Measurements from ENCODE around the gene ZNRF2. TPM values are rescaled to one million over a fixed set of nuclear protein-coding genes. Genes with fewer than 3 reads are reported as not detected.

The ZNRF2 gene
- total RNA-seq, 4 donors from 2014 or later = 9.6 to 19.3 (median 17.4) TPM

GRCh38 chr7:30304177-30304884 lies 19.9 kb downstream of the ZNRF2 start:
- no peak for DNase-seq
- H3K27me3 ChIP-seq = no peaks in the 10 kb centered on the region
- no peak overlapping the region for H3K4me3 ChIP-seq
- intact Hi-C loops (cut with DNase I; ENCODE audit: low total_unique reads) = loop anchor here (5.0 kb wide), 1 partner anchor 38 kb away; no protein-coding TSS in a partner anchor
- in situ Hi-C loops (cut with MboI; ENCODE audit: low sequenced_read_pairs in 4 of 4) = no loop called here
- TF ChIP-seq POLR2A (IDR thresholded peaks at IDR 0.05) = no peak
- no peak for TF ChIP-seq CTCF (IDR thresholded peaks at IDR 0.05 in 4 of 5, conservative IDR thresholded peaks at IDR 0.05 in 1 of 5)
- H3K4me1 ChIP-seq = peaks cover 47 to 53% of the 10 kb centered on the region in 2 donors
- H3K9me3 ChIP-seq = no peaks in the 10 kb centered on the region
- no peak overlapping the region for H3K27ac ChIP-seq
- no peaks in the 10 kb centered on the region for H3K36me3 ChIP-seq
- no peak for ATAC-seq

DNA sequence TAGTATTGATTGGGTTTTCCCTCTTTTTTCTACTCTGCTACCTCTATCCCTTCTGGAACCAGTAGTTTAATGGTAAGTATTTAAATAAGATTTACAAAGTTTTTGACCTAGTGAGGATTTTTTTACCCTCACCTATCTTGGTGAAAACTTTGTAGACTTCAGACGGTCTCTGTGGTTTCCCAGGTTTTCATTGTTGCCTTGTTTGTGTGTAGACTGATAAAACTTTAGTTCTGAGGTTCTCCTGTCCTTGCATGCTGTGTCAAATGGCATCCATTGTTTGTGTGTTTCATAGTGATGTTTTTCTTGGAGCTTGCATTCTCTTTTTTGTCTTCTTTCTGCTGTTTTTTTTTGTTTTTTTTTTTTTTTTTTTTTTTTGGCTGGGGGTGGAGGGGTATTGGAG lies 22.6 kb downstream of the ZNRF2 start:
- H3K4me1 ChIP-seq = peaks cover 51 to 59% of the 10 kb centered on the region in 2 donors
- H3K27me3 ChIP-seq = no peaks in the 10 kb centered on the region
- H3K4me3 ChIP-seq = no peak overlapping the region
- H3K36me3 ChIP-seq = no peaks in the 10 kb centered on the region
- intact Hi-C loops (cut with DNase I; ENCODE audit: low total_unique reads) = no loop called here
- H3K27ac ChIP-seq = no peak overlapping the region
- TF ChIP-seq CTCF (IDR thresholded peaks at IDR 0.05 in 4 of 5, conservative IDR thresholded peaks at IDR 0.05 in 1 of 5) (no peak), POLR2A (IDR thresholded peaks at IDR 0.05) (no peak)
- in situ Hi-C loops (cut with MboI; ENCODE audit: low sequenced_read_pairs in 4 of 4) = no loop called here
- ATAC-seq (no peak), DNase-seq (no peak)
- no peaks in the 10 kb centered on the region for H3K9me3 ChIP-seq

DNA sequence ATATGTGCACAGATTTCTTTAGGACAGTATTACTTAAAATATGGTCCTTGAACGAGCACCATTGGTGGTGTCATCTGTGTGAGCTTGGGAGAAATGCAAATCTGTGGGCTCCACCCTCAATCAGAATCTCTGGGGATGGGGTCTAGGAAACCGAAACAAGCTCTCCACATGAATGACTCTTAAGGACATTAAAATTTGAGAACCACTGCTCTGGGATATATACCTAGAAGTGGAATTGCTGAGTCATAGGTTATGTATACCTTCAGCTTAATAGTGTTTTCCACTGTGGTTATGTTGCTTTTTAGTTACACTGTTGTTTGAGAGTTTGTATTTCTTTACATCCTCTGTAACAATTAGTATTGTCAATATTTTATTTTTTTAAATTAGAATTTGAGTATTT lies 24.0 kb downstream of the ZNRF2 start:
- H3K27me3 ChIP-seq = no peaks in the 10 kb centered on the region
- TF ChIP-seq POLR2A (IDR thresholded peaks at IDR 0.05) (no peak), CTCF (IDR thresholded peaks at IDR 0.05 in 4 of 5, conservative IDR thresholded peaks at IDR 0.05 in 1 of 5) (no peak)
- H3K9me3 ChIP-seq = no peaks in the 10 kb centered on the region
- in situ Hi-C loops (cut with MboI; ENCODE audit: low sequenced_read_pairs in 4 of 4) = no loop called here
- peaks cover 61 to 64% of the 10 kb centered on the region in 2 donors for H3K4me1 ChIP-seq
- no peaks in the 10 kb centered on the region for H3K36me3 ChIP-seq
- no peak overlapping the region for H3K4me3 ChIP-seq
- H3K27ac ChIP-seq = no peak overlapping the region
- intact Hi-C loops (cut with DNase I; ENCODE audit: low total_unique reads) = no loop called here
- ATAC-seq (no peak), DNase-seq (no peak)

GRCh38 chr7:30309302-30309701 lies 24.9 kb downstream of the ZNRF2 start:
- DNase-seq = no peak

More at GRCh38 chr7:30309302-30309701, 24.9 kb downstream of the ZNRF2 start:
- no peak for ATAC-seq
- in situ Hi-C loops (cut with MboI; ENCODE audit: low sequenced_read_pairs in 4 of 4) = no loop called here
- no peak for TF ChIP-seq CTCF (IDR thresholded peaks at IDR 0.05 in 4 of 5, conservative IDR thresholded peaks at IDR 0.05 in 1 of 5)
- no peak for TF ChIP-seq POLR2A (IDR thresholded peaks at IDR 0.05)
- Histone ChIP-seq H3K9me3 (no peaks in the 10 kb centered on the region), H3K4me3 (no peak overlapping the region), H3K27ac (no peak overlapping the region), H3K36me3 (no peaks in the 10 kb centered on the region), H3K4me1 (peaks cover 52 to 59% of the 10 kb centered on the region in 2 donors), H3K27me3 (no peaks in the 10 kb centered on the region)
- intact Hi-C loops (cut with DNase I; ENCODE audit: low total_unique reads) = no loop called here

All from gastrocnemius medialis (tissue), 4 donors.